MM.1S (cell line): ENCODE results near the gene PRCD.

Experiments
- DNase-seq: peaks from one replicate; pipeline ENCODE4 v3.0.0-alpha.2; 2015
- H2AFZ ChIP-seq: fragments of 300-600 bp; sonication (generic); 2 replicates; pipeline ENCODE4 v1.6.0; 2016; ENCODE audit warnings: antibody characterized with exemption, low read length
- H3F3A ChIP-seq: fragments of 300-600 bp; sonication (generic); 2 replicates; pipeline ENCODE4 v1.6.1; 2016; ENCODE audit warnings: mild to moderate bottlenecking, antibody characterized with exemption, low read length, moderate library complexity, mixed read lengths; ENCODE audit not compliant: insufficient read depth
- H3K27ac ChIP-seq: fragments of 300-600 bp; sonication (generic); 2 replicates; pipeline ENCODE4 v1.5.1; 2016; ENCODE audit warnings: mild to moderate bottlenecking, low read length
- H3K27me3 ChIP-seq: fragments of 300-600 bp; sonication (generic); replicated peaks from 2 replicates; pipeline ENCODE4 v1.6.0; 2016; ENCODE audit warnings: low read length; ENCODE audit not compliant: insufficient read depth
- H3K36me3 ChIP-seq: fragments of 300-600 bp; sonication (generic); replicated peaks from 2 replicates; pipeline ENCODE4 v1.6.1; 2016; ENCODE audit warnings: mild to moderate bottlenecking, low read length, mixed read lengths; ENCODE audit not compliant: insufficient read depth
- H3K4me1 ChIP-seq: fragments of 300-600 bp; sonication (generic); 2 replicates; pipeline ENCODE4 v1.6.1; 2016; ENCODE audit warnings: low read length, mixed read lengths
- H3K4me2 ChIP-seq: fragments of 300-600 bp; sonication (generic); 2 replicates; pipeline ENCODE4 v1.6.0; 2016; ENCODE audit warnings: low read depth, low read length
- H3K4me3 ChIP-seq: fragments of 300-600 bp; sonication (generic); 2 replicates; pipeline ENCODE4 v1.5.1; 2016; ENCODE audit warnings: low read length, mixed read lengths
- H3K79me2 ChIP-seq: fragments of 300-600 bp; sonication (generic); 2 replicates; pipeline ENCODE4 v1.6.1; 2016; ENCODE audit warnings: mixed run types, low read length, mixed read lengths
- H3K9ac ChIP-seq: fragments of 300-600 bp; sonication (generic); 2 replicates; pipeline ENCODE4 v1.6.1; 2016; ENCODE audit warnings: low read length, mixed read lengths
- H3K9me2 ChIP-seq: fragments of 300-600 bp; sonication (generic); replicated peaks from 2 replicates; pipeline ENCODE4 v1.6.1; 2016; ENCODE audit warnings: mild to moderate bottlenecking, low read length, mixed read lengths; ENCODE audit not compliant: insufficient read depth
- H3K9me3 ChIP-seq: fragments of 300-600 bp; sonication (generic); replicated peaks from 2 replicates; pipeline ENCODE4 v1.6.1; 2016; ENCODE audit warnings: mild to moderate bottlenecking, low read length, mixed read lengths; ENCODE audit not compliant: insufficient read depth
- H4K20me1 ChIP-seq: fragments of 300-600 bp; sonication (generic); 2 replicates; pipeline ENCODE4 v1.6.1; 2016; ENCODE audit warnings: mild to moderate bottlenecking, low read length, moderate library complexity, mixed read lengths; ENCODE audit not compliant: insufficient read depth
- EZH2 ChIP-seq: fragments of 300-600 bp; sonication (generic); optimal IDR thresholded peaks from 2 replicates; pipeline ENCODE3; 2017; ENCODE audit warnings: low read depth, mild to moderate bottlenecking, antibody characterized with exemption, low read length, mixed read lengths
- EZH2phosphoT487 ChIP-seq: fragments of 300-600 bp; sonication (generic); IDR thresholded peaks from 2 replicates; pipeline ENCODE4 v1.6.1; 2018; ENCODE audit warnings: antibody characterized with exemption, low read length
- TF ChIP-seq, protein P1 (sequence below): fragments of 300-600 bp; sonication (generic); IDR thresholded peaks from 2 replicates; pipeline ENCODE4 v1.5.1; 2016; ENCODE audit warnings: antibody characterized with exemption, low read length, mixed read lengths

PRCD gene

GRCh38 chr17:76528156-76528527, 11.7 kb upstream of the PRCD start:
- no peak overlapping the region for H3K9ac ChIP-seq
- H3K4me2 ChIP-seq: no peak overlapping the region
- H3K4me1 ChIP-seq: peaks cover 5% of the 10 kb centered on the region; the same call in 1 of the 2 replicates
- no peaks in the 10 kb centered on the region for H3K9me2 ChIP-seq
- H3K9me3 ChIP-seq: no peaks in the 10 kb centered on the region
- H3K4me3 ChIP-seq: no peak overlapping the region
- peaks cover 62% of the 10 kb centered on the region for H3K27me3 ChIP-seq
- no peaks in the 10 kb centered on the region for H3K79me2 ChIP-seq
- TF ChIP-seq, protein P1, sequence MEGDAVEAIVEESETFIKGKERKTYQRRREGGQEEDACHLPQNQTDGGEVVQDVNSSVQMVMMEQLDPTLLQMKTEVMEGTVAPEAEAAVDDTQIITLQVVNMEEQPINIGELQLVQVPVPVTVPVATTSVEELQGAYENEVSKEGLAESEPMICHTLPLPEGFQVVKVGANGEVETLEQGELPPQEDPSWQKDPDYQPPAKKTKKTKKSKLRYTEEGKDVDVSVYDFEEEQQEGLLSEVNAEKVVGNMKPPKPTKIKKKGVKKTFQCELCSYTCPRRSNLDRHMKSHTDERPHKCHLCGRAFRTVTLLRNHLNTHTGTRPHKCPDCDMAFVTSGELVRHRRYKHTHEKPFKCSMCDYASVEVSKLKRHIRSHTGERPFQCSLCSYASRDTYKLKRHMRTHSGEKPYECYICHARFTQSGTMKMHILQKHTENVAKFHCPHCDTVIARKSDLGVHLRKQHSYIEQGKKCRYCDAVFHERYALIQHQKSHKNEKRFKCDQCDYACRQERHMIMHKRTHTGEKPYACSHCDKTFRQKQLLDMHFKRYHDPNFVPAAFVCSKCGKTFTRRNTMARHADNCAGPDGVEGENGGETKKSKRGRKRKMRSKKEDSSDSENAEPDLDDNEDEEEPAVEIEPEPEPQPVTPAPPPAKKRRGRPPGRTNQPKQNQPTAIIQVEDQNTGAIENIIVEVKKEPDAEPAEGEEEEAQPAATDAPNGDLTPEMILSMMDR: no peak
- no peak for TF ChIP-seq EZH2phosphoT487
- no peak overlapping the region for H3K27ac ChIP-seq
- H3K36me3 ChIP-seq: no peaks in the 10 kb centered on the region
- no peaks in the 10 kb centered on the region for H3F3A ChIP-seq
- no peak for DNase-seq
- H4K20me1 ChIP-seq: no peaks in the 10 kb centered on the region
- H2AFZ ChIP-seq: no peak overlapping the region

DNA sequence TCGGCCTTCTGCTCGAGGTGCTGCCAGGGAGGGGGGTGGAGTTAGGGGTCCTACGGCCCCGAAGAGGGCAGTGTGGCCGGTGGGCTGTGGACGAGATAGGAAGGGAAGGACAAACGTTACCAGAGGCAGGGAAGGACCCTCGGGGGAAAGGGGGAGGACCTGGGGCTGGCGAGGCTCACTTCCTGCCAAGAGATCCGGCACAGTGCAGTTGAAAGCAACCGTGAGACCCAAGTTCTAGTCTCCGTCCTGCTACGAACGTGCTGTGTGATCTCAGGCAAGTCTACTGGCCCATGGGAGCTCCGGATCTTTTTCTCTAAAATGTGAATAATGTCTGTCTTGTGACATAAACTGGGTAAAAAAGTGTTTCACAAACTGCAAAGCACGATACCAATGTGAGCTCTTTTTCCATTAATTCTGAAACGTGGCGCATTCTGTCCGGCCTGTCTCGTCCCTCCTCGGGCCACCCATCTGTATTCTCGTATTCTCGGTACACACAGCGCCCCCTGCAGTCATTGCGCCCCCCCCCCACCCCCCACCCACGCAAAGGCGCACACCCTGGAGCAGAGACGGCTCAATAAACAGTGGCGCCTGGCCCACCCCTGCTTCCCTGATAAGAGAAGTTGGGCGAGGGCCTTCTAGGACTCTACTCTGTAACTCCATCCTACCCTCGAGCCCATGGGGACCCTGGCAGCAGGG, 11.2 kb upstream of the PRCD start:
- Histone ChIP-seq H3K36me3 (no peaks in the 10 kb centered on the region), H3K4me1 (peaks cover 5% of the 10 kb centered on the region; the same call in 1 of the 2 replicates), H3K79me2 (no peaks in the 10 kb centered on the region), H2AFZ (no peak overlapping the region), H3K27me3 (peaks cover 66% of the 10 kb centered on the region), H3K9me2 (no peaks in the 10 kb centered on the region), H3F3A (no peaks in the 10 kb centered on the region), H3K4me2 (no peak overlapping the region), H3K9me3 (no peaks in the 10 kb centered on the region), H3K9ac (no peak overlapping the region), H3K4me3 (no peak overlapping the region), H3K27ac (no peak overlapping the region), H4K20me1 (no peaks in the 10 kb centered on the region)
- TF ChIP-seq EZH2phosphoT487 (no peak), EZH2 (no peak)
- TF ChIP-seq, protein P1: no peak
- DNase-seq: no peak

DNA sequence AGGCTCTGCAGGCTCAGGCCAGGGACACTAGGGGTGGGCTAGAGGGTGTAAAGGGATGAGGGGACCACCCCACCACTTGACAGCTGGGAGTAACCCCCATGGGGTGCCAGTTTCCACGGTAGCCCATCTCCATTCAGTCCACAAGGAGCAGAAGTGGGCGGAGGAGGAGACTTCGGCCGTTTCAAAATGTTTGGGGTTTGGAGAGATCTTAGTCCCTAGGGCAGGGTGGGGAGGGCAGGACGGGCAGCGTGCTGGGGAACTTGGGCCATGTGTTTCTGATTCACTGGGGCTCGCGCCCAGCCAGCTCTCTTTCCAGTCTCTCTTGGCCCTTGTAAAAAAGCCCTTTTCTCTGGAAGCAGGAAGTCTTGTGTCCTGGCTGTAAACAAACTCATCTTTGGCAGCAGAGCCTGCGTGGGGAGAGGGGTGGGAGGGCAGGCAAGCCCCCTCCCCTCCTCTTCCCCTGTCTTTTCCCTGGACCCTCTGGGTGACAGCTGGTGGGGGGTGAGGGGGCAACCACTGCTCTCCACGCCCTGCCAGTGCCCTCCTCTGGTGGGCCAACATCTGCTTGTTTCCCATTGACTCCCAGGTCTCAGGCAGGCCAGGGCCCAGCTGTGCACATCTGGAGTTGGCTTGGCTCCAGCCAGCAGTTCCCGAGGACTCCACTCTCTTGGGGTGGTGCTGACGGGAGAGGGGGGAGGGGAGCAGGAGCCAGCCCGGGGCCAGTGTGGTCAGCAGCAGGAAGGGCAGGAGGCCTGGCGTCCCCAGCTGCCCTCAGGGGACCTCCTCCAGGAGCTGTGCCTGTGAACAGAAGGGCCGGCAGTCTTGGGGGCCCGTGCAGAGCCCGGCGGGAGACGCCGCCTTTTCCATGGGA, 10.4 kb upstream of the PRCD start:
- Histone ChIP-seq H3K9me3 (no peaks in the 10 kb centered on the region), H3K27me3 (peaks cover 68% of the 10 kb centered on the region), H3K4me3 (no peak overlapping the region), H3K79me2 (no peaks in the 10 kb centered on the region), H4K20me1 (no peaks in the 10 kb centered on the region), H3K9me2 (no peaks in the 10 kb centered on the region), H3K27ac (no peak overlapping the region), H3K9ac (no peak overlapping the region), H2AFZ (no peak overlapping the region), H3K36me3 (no peaks in the 10 kb centered on the region), H3F3A (no peaks in the 10 kb centered on the region), H3K4me2 (no peak overlapping the region), H3K4me1 (peaks cover 5% of the 10 kb centered on the region; the same call in 1 of the 2 replicates)
- DNase-seq: no peak
- TF ChIP-seq EZH2: no peak
- TF ChIP-seq, protein P1: no peak
- no peak for TF ChIP-seq EZH2phosphoT487
